ENCODE measurements around the gene ICAM1. TPM values are rescaled to one million over a fixed set of nuclear protein-coding genes. Genes with fewer than 3 reads are reported as not detected.

ICAM1 gene
- total RNA-seq, 1 donor: 6.5 TPM

- DNase-seq (ENCODE audit: low read depth): peak; percentile 93
- peak; percentile 7 for TF ChIP-seq CTCF (IDR thresholded peaks at IDR 0.05; ENCODE audit: insufficient read depth, low read length)
- H3K4me3 ChIP-seq (ENCODE audit: low read depth, low read length): peak overlapping the region; percentile 88
These were observed 63.9 kb downstream of the ICAM1 start for GRCh38 chr19:10334588-10335351.

- H3K4me3 ChIP-seq (ENCODE audit: low read depth, low read length): no peak overlapping the region
- no peak for DNase-seq (ENCODE audit: low read depth)
- no peak for TF ChIP-seq CTCF (IDR thresholded peaks at IDR 0.05; ENCODE audit: insufficient read depth, low read length)
These were observed 64.5 kb downstream of the ICAM1 start for GRCh38 chr19:10335352-10335985.

Small RNAs within 50 kb of the gene (small RNA-seq; reads per million reads assigned to genes)
- gene AC011511.1: not detected
- gene AC011511.4: 0.25 reads per million
- gene MIR4322: not detected

Other genes with a start within 250 kb of the ICAM1 start
- 18.4 and 22.7 TPM in 2 replicates for gene SHFL, start 184.8 kb upstream of the ICAM1 start, total RNA-seq (ENCODE audit: low replicate concordance)
- gene ANGPTL6, start 168.4 kb upstream of the ICAM1 start, total RNA-seq (ENCODE audit: low replicate concordance): 0.09 and 0.90 TPM in 2 replicates
- 7.8 and 21.8 TPM in 2 replicates for gene PPAN, start 164.8 kb upstream of the ICAM1 start, total RNA-seq (ENCODE audit: low replicate concordance)
- gene P2RY11, start 159.4 kb upstream of the ICAM1 start, total RNA-seq (ENCODE audit: low replicate concordance): 0.33 and 3.0 TPM in 2 replicates
- 120 and 193 TPM in 2 replicates for gene EIF3G, start 151.2 kb upstream of the ICAM1 start, total RNA-seq (ENCODE audit: low replicate concordance)
- gene DNMT1, start 76.2 kb upstream of the ICAM1 start, total RNA-seq (ENCODE audit: low replicate concordance): 72.9 and 116 TPM in 2 replicates
- 9.7 and 44.6 TPM in 2 replicates for gene S1PR2, start 39.8 kb upstream of the ICAM1 start, total RNA-seq (ENCODE audit: low replicate concordance)
- gene MRPL4, start 18.9 kb upstream of the ICAM1 start, total RNA-seq (ENCODE audit: low replicate concordance): 23.1 and 33.9 TPM in 2 replicates
- gene ICAM4, start 15.8 kb downstream of the ICAM1 start, total RNA-seq (ENCODE audit: low replicate concordance): 0.27 and 0.98 TPM in 2 replicates
- 1.2 and 4.4 TPM in 2 replicates for gene ICAM5, start 18.8 kb downstream of the ICAM1 start, total RNA-seq (ENCODE audit: low replicate concordance)
- gene ZGLP1, start 38.7 kb downstream of the ICAM1 start, total RNA-seq (ENCODE audit: low replicate concordance): 0.16 and 0.63 TPM in 2 replicates
- 15.1 and 97.6 TPM in 2 replicates for gene FDX2, start 44.9 kb downstream of the ICAM1 start, total RNA-seq (ENCODE audit: low replicate concordance)
- gene RAVER1, start 62.4 kb downstream of the ICAM1 start, total RNA-seq (ENCODE audit: low replicate concordance): 6.5 and 12.0 TPM in 2 replicates
- gene ICAM3, start 68.5 kb downstream of the ICAM1 start, total RNA-seq (ENCODE audit: low replicate concordance): 1.3 and 8.5 TPM in 2 replicates
- 25.7 and 51.5 TPM in 2 replicates for gene TYK2, start 109.5 kb downstream of the ICAM1 start, total RNA-seq (ENCODE audit: low replicate concordance)
- gene CDC37, start 132.4 kb downstream of the ICAM1 start, total RNA-seq (ENCODE audit: low replicate concordance): 60.5 and 151 TPM in 2 replicates
- 1.8 and 7.0 TPM in 2 replicates for gene PDE4A, start 149.4 kb downstream of the ICAM1 start, total RNA-seq (ENCODE audit: low replicate concordance)
- gene KEAP1, start 232.2 kb downstream of the ICAM1 start, total RNA-seq (ENCODE audit: low replicate concordance): 62.5 and 130 TPM in 2 replicates
- gene S1PR5, start 246.3 kb downstream of the ICAM1 start, total RNA-seq (ENCODE audit: low replicate concordance): 0.27 and 0.41 TPM in 2 replicates